Measurements from ENCODE around the gene ANKDD1B.

GRCh38 chr5:75601996-75602395, 9.3 kb upstream of the ANKDD1B start:
- TF ChIP-seq SRSF4 (IDR thresholded peaks at IDR 0.05; ENCODE audit: low read depth, low read length, poor library complexity, severe bottlenecking) (no peak), SMC3 (IDR thresholded peaks at IDR 0.05; ENCODE audit: low read length) (no peak)
